Ascending aorta (tissue), 2 donors: Measurements from ENCODE around the gene PNRC2. TPM values are rescaled to one million over a fixed set of nuclear protein-coding genes. Genes with fewer than 3 reads are reported as not detected.

Experiments used
- DNase-seq, 2 donors: peaks; one replicate each; pipeline ENCODE4 v3.0.0-alpha.2; 2019; ENCODE audit warnings: low spot score in 2 of 2
- H3K27ac ChIP-seq, 2 donors: fragments of 200-600 bp; sonication (generic); one replicate each; pipeline ENCODE4 v1.5.1; 2016 to 2017; ENCODE audit warnings: mild to moderate bottlenecking in 1 of 2
- H3K27me3 ChIP-seq: fragments of 200-600 bp; sonication (generic); one replicate; pipeline ENCODE4 v1.5.1; 2017
- H3K36me3 ChIP-seq, 2 donors: fragments of 200-600 bp; sonication (generic); one replicate each; pipeline ENCODE4 v1.5.1; 2016
- H3K4me1 ChIP-seq, 2 donors: fragments of 200-600 bp; sonication (generic); one replicate each; pipeline ENCODE4 v1.5.1; 2016 to 2017; ENCODE audit warnings: mild to moderate bottlenecking in 1 of 2
- H3K4me3 ChIP-seq, 2 donors: fragments of 200-600 bp; sonication (generic); one replicate each; pipeline ENCODE4 v1.5.1; 2016 to 2017; ENCODE audit warnings: mild to moderate bottlenecking in 1 of 2
- H3K9me3 ChIP-seq, 2 donors: fragments of 200-600 bp; sonication (generic); one replicate each; pipeline ENCODE4 v1.5.1; 2016
- intact Hi-C: fragments of 100-400 bp; cut with DNase I; formaldehyde crosslinking; loops from one replicate; pipeline ENCODE4 v1.15.1; 2023
- total RNA-seq: library from RNA; depleted of rRNA; stranded (reverse); fragments of >200 nt; gene quantifications from one replicate; pipeline ENCODE4 v1.1.0, GENCODE V29; 2016
- TF ChIP-seq, protein P1 (sequence below), 3 experiments: fragments of 200-600 bp in 2 of 3; fragments of 450-650 bp in 1 of 3; sonication (generic) in 2 of 3; IDR thresholded peaks; one replicate each; pipeline ENCODE4 v1.5.1; 2016 to 2019; ENCODE audit warnings: antibody characterized with exemption in 3 of 3, mild to moderate bottlenecking in 1 of 3, moderate library complexity in 1 of 3

Gene PNRC2
- total RNA-seq, 1 donor from 2014 or later = 62.7 TPM

DNA sequence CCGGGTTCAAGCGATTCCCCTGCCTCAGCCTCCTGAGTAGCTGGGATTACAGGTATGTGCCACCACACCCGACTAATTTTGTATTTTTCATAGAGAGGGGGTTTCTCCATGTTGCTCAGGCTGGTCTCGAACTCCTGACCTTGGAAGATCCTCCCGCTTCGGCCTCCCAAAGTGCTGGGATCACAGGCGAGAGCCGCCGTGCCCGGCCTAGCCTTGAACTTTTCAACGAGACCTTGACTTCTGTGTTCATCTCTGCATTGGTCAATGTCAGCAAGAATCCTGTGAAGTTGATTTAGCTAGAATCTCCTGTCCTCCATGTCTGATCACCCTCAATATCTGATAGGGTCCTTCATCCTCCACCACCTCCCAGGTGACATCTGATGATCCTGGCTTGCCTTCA lies 35.0 kb upstream of the PNRC2 start:
- Histone ChIP-seq H3K27ac (peak overlapping the region; percentile 62 to 77), H3K4me3 (no peak overlapping the region), H3K4me1 (peaks cover 3 to 26% of the 10 kb centered on the region in 2 donors), H3K9me3 (no peaks in the 10 kb centered on the region), H3K27me3 (no peaks in the 10 kb centered on the region), H3K36me3 (no peaks in the 10 kb centered on the region)
- peak in 1 of 2 donors; percentile 46 for DNase-seq
- intact Hi-C loops = loop anchor here (5.0 kb wide), 1 partner anchor 188 kb away; the partner anchor contains the start of gene MYOM3
- TF ChIP-seq, protein P1, sequence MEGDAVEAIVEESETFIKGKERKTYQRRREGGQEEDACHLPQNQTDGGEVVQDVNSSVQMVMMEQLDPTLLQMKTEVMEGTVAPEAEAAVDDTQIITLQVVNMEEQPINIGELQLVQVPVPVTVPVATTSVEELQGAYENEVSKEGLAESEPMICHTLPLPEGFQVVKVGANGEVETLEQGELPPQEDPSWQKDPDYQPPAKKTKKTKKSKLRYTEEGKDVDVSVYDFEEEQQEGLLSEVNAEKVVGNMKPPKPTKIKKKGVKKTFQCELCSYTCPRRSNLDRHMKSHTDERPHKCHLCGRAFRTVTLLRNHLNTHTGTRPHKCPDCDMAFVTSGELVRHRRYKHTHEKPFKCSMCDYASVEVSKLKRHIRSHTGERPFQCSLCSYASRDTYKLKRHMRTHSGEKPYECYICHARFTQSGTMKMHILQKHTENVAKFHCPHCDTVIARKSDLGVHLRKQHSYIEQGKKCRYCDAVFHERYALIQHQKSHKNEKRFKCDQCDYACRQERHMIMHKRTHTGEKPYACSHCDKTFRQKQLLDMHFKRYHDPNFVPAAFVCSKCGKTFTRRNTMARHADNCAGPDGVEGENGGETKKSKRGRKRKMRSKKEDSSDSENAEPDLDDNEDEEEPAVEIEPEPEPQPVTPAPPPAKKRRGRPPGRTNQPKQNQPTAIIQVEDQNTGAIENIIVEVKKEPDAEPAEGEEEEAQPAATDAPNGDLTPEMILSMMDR (IDR thresholded peaks at IDR 0.05) = no peak

DNA sequence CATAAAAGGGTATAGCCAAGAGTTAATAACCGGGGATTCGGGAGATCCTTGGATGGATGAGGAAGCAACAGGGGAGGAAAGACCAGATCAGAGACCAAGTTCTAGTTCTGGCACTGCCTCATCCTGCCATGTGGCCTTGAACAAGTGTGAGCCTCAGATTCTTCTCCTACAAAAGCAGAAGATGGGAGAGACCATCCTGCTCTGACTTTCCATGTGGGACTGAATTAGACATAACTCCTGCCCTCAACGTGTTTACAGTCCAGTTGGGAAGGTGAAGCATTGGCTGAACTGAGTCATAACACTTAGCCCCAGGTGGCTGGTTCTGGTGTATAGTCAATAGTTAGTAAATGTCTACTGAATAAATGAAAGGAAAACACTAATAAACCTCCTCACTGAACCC lies 34.3 kb upstream of the PNRC2 start:
- Histone ChIP-seq H3K36me3 (no peaks in the 10 kb centered on the region), H3K4me1 (peaks cover 3 to 22% of the 10 kb centered on the region in 2 donors), H3K27me3 (no peaks in the 10 kb centered on the region), H3K9me3 (no peaks in the 10 kb centered on the region), H3K27ac (peak overlapping the region; percentile 62 to 77), H3K4me3 (no peak overlapping the region)
- intact Hi-C loops = no loop called here
- TF ChIP-seq, protein P1 (IDR thresholded peaks at IDR 0.05) = no peak
- no peak for DNase-seq

DNA sequence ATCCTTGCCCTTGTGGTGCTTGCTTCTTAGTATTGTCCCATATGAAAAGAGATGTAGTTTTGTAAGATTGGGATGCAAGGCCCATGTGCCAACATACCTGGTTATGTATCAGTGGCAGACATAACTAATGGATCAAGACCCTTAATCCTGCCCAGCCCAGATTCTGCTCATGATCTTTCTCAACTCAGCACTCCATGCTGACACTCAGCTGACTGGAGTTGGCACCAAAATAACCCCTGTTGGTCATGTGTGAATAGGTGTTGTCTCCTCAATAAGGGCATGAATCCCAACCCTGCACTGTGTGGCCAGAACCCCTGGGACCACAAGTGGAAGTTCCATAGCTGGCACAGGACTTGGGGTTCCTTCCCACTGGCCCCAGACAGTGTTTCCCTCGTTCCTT lies 32.5 kb upstream of the PNRC2 start:
- no peaks in the 10 kb centered on the region for H3K9me3 ChIP-seq
- H3K4me1 ChIP-seq = peaks cover 3 to 19% of the 10 kb centered on the region in 2 donors
- DNase-seq = peak in 1 of 2 donors; percentile 40
- intact Hi-C loops = no loop called here
- no peaks in the 10 kb centered on the region for H3K36me3 ChIP-seq
- no peaks in the 10 kb centered on the region for H3K27me3 ChIP-seq
- H3K4me3 ChIP-seq = no peak overlapping the region
- H3K27ac ChIP-seq = no peak overlapping the region
- TF ChIP-seq, protein P1 (IDR thresholded peaks at IDR 0.05) = no peak

DNA sequence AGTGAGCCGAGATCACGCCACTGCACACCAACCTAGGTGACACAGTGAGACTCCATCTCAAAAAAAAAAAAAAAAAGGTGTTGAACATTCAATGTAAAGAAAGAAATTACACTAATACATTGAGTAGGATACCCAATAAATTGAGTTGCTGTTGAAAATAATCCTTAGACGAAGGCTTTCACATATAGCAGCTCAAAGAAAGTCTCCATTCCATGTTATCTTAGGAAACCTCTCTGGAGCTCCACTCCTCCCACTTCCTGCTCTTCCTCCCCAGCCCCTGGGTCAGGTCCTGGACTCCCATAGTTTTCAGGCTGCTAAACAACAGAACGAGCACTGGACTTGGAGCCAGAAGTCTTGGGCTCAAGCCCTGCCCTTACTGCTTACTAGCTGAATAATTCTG lies 30.8 kb upstream of the PNRC2 start:
- H3K27ac ChIP-seq = no peak overlapping the region
- intact Hi-C loops = no loop called here
- H3K36me3 ChIP-seq = no peaks in the 10 kb centered on the region
- no peak overlapping the region for H3K4me3 ChIP-seq
- H3K27me3 ChIP-seq = no peaks in the 10 kb centered on the region
- DNase-seq = peak in 1 of 2 donors; percentile 28
- peaks cover 2 to 16% of the 10 kb centered on the region in 2 donors for H3K4me1 ChIP-seq
- TF ChIP-seq, protein P1 (IDR thresholded peaks at IDR 0.05) = no peak
- H3K9me3 ChIP-seq = no peaks in the 10 kb centered on the region

DNA sequence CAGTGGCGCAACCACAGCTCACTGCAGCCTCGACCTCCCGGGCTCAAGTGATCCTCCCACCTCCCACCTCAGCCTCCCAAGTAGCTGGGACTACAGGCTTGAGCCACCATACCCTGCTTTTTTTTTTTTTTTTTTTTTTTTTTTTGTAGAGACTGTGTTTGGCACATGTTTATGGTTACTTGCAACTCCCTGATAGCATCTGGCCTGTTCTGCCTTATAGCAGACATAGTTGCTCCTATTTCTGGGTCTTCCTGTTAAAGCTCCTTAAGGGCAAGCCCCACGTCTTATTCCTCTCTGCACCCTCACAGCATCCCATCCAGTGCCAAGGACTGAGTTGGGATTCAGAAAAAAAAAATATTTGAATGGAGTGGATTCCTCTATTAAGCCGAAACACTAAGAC lies 29.4 kb upstream of the PNRC2 start:
- peak in 1 of 2 donors; percentile 34 for DNase-seq
- Histone ChIP-seq H3K9me3 (no peaks in the 10 kb centered on the region), H3K27ac (peak overlapping the region; percentile 78 to 89), H3K27me3 (no peaks in the 10 kb centered on the region), H3K36me3 (no peaks in the 10 kb centered on the region), H3K4me3 (no peak overlapping the region), H3K4me1 (peaks cover 0 to 10% of the 10 kb centered on the region in 2 donors)
- intact Hi-C loops = loop anchor here (2.0 kb wide), 1 partner anchor 61 kb away; the partner anchor contains the start of gene FUCA1
- TF ChIP-seq, protein P1 (IDR thresholded peaks at IDR 0.05) = no peak
